GM12864 (cell line): ENCODE measurements around the gene C10orf90.
A peak's percentile ranks its signal among the peaks of the same experiment; 100 is the strongest.

Source experiments
- DNase-seq: peaks from one replicate; pipeline ENCODE4 v3.0.0-alpha.2; 2011; ENCODE audit warnings: low read depth
- H3K4me3 ChIP-seq: 2 replicates; pipeline ENCODE4 v1.5.1; 2011; ENCODE audit warnings: mild to moderate bottlenecking, low read depth, low read length, control low read depth
- TF ChIP-seq, protein P1 (sequence below): IDR thresholded peaks from 2 replicates; pipeline ENCODE4 v1.5.1; 2011; ENCODE audit warnings: low read depth, mild to moderate bottlenecking, moderate library complexity, low read length, control low read depth, inconsistent platforms; ENCODE audit errors: missing control alignments

Gene C10orf90

DNA sequence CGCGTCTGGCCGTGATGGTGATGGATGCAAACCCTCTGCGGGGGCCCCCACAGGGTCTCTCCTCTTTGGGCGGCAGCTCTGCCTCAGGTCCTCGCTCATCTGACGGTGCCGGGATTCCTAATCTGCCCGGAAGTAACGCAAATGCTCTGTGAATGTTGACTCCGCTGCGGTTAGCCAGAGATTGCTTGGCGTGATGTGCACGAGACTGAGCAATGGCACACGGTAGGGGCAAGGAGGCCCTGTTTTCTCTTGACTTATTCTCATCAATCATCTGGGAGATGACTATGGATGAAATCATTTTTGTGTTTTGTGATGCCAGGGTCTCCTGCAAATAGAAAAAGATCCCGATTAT lies 165.8 kb downstream of the C10orf90 start:
- no peak overlapping the region for H3K4me3 ChIP-seq
- no peak for DNase-seq
- TF ChIP-seq, protein P1, sequence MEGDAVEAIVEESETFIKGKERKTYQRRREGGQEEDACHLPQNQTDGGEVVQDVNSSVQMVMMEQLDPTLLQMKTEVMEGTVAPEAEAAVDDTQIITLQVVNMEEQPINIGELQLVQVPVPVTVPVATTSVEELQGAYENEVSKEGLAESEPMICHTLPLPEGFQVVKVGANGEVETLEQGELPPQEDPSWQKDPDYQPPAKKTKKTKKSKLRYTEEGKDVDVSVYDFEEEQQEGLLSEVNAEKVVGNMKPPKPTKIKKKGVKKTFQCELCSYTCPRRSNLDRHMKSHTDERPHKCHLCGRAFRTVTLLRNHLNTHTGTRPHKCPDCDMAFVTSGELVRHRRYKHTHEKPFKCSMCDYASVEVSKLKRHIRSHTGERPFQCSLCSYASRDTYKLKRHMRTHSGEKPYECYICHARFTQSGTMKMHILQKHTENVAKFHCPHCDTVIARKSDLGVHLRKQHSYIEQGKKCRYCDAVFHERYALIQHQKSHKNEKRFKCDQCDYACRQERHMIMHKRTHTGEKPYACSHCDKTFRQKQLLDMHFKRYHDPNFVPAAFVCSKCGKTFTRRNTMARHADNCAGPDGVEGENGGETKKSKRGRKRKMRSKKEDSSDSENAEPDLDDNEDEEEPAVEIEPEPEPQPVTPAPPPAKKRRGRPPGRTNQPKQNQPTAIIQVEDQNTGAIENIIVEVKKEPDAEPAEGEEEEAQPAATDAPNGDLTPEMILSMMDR: no peak

DNA sequence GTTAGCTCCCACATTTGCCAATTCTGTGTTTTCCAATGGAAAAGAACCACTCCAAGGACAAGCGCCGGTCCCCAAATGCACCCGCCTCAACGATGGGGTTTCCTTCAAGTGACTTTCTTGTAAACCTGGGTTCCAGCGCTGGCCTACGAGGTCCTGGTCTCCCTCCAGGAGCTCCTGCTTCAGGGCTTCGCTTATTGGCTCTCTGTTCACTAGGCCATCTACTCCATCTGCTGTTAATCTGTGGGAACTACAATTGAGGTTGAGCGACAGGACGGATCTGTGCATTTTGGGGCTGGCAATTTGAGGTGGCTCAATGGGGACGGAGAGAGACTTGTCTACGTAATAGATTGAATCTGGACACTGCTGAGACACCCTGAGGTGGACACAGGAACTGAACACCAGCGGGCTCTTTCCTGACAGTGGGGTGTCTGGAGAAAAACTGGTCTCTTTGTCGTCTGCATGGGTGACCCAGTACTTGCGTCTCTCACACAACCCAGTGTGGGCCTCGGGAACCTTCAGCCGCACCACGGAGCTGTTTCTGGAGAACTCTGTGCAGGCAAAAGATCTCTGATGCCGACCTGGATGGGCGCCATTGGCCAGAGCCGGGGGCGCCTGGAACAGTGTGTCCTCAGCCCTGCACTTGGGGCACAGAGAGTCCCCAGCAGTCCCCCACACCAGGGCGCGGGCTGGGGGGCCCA lies 166.3 kb downstream of the C10orf90 start:
- peak; percentile 3 for DNase-seq
- TF ChIP-seq, protein P1: peak; percentile 51
- H3K4me3 ChIP-seq: no peak overlapping the region

DNA sequence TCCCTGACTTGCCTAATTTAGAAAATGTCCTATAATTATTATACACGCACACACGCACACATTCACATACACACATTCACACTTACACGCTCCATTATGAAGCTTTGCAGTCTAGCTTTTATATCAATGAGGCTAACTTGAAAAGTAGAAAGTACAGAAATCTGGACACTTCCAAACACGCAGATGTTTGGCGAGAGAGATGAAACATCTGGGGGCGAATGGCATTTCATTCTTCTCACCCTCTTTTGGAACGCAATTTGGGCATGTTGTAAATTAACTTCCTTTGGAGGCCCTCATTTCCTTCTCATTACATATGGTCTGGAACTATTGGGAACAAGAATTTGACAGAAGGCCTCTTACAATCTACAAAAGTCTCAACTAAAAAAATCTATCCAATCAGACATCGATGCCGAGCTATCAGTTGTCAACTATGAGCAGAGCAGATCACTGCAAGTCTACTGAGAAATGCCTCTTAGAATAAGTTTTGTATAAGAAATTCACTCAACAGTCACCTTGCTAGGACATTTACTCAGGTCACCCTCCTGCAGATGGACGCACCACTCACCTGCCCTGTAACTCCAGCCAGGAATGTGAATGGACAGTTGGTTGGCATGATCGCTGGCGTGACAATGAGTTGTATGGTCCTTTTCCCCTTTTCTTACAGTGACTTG lies 167.0 kb downstream of the C10orf90 start:
- H3K4me3 ChIP-seq: no peak overlapping the region
- TF ChIP-seq, protein P1: no peak
- DNase-seq: no peak

DNA sequence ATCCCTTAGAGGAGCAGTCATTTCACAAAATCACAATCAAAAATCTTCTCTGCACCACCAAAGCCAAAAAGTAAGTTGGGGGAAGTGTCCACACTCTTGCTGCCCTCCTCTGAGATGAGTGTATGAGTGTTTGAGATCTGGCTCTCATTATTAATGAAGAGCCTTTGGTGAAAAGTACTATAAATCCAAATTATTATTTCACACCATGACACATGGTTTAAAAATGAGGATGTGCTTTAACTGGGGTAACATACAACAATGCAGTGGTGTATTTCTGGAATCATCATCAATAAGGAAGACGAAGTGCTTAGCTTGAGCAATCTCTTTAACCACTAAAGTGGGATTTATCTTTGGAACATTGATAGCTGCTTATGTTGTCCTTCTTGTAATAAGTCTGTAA lies 168.1 kb downstream of the C10orf90 start:
- H3K4me3 ChIP-seq: no peak overlapping the region
- TF ChIP-seq, protein P1: no peak
- no peak for DNase-seq

DNA sequence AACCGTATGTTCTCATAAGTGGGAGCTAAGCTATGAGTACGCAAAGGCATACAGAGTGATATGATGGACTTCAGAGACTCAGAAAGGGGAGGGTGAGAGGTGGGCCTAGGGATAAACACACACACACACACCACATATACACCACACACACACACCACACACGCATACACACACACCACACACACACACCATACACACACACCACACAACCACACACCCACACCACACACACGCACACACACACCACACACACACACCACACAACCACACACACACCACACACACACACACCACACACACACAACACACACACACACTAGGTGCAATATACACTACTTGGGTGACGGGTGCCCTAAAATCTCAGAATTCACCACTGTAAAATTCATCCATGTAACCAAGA lies 168.7 kb downstream of the C10orf90 start:
- H3K4me3 ChIP-seq: no peak overlapping the region
- TF ChIP-seq, protein P1: no peak
- no peak for DNase-seq

DNA sequence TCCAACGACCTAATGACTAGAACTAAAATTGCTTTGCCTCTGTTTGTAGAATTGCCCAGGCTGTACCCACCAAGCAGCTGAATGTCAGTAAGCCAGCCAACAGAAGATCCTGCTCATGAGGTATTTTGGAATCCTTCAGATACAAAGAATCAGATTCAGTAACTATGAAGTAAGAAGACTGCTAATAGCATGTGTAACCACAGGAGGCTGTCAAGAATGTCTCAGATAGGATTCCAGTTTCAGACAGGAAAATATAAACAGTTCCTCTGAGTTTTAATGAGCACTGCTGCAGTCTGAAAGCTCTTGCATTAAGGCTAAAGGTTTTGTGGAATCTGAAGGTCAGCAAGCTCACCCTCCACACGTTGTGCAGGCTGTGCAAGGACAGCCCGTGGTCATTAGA lies 169.6 kb downstream of the C10orf90 start:
- no peak for DNase-seq
- H3K4me3 ChIP-seq: no peak overlapping the region
- TF ChIP-seq, protein P1: no peak

DNA sequence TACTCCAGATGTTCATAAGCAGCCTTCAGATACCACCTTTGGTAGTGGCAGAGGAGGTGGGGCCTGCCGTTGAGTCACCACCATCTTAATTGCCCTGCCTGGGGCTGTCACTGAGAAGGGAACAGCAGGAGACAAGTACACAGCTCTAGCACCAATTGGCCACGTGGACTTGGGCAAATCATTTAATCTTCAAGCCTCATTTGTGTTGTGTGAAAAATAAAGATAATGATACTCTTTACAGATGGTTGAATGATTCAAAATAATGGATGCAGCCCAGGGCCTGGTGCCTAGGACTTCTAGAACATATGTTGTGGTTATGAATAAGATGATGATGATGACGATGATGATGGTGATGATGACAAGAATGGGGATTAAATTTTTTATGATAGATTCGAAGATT lies 170.3 kb downstream of the C10orf90 start:
- DNase-seq: no peak

More for the DNA sequence above, 170.3 kb downstream of the C10orf90 start:
- TF ChIP-seq, protein P1: no peak
- no peak overlapping the region for H3K4me3 ChIP-seq
